GM18867 (cell line): Measurements from ENCODE around the gene ADGRA1.
"Not testable (repeated sequence)": the region's sequence is repeated elsewhere in the genome, so short reads cannot be mapped to it uniquely, and the experiment has no call there.

ENCODE experiments used
- ATAC-seq: cut with Tn5 transposase; IDR thresholded peaks from one replicate; pipeline ENCODE4 v1.9.1; 2021; ENCODE audit warnings: mild to moderate bottlenecking, moderate library complexity; ENCODE audit not compliant: unreplicated experiment

The ADGRA1 gene, protein sequence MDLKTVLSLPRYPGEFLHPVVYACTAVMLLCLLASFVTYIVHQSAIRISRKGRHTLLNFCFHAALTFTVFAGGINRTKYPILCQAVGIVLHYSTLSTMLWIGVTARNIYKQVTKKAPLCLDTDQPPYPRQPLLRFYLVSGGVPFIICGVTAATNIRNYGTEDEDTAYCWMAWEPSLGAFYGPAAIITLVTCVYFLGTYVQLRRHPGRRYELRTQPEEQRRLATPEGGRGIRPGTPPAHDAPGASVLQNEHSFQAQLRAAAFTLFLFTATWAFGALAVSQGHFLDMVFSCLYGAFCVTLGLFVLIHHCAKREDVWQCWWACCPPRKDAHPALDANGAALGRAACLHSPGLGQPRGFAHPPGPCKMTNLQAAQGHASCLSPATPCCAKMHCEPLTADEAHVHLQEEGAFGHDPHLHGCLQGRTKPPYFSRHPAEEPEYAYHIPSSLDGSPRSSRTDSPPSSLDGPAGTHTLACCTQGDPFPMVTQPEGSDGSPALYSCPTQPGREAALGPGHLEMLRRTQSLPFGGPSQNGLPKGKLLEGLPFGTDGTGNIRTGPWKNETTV

DNA sequence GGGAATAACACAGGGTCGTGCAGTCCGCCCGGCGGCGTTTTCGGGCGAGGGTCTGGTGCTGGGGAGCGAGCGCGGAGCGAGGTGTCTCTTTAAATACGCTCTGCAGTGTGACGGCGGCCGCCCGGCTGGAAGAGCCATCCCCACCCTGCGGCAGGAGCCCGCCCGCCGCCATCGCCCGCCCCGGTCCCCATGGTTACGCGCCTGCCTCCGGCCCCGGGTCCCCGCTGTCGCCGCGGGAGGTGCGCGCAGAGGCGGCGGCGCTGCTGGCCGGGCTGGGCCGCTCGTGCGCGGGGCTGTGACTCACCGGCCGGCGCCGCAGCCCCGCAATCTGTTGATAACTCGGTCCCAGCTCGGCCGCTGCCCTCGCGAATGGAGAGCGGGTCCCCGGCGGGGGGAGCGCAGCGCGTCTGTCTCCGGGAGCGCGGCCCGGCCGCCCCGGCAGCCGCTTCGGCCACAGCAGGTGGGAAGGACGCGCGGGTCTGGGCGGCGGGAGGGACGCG is at the start of gene ADGRA1:
TSS of gene ADGRA1 (plus strand) at position 246 of the 500 bp plus-strand sequence. CDS start 986 bp downstream, outside the sequence.
- no peak for ATAC-seq

DNA sequence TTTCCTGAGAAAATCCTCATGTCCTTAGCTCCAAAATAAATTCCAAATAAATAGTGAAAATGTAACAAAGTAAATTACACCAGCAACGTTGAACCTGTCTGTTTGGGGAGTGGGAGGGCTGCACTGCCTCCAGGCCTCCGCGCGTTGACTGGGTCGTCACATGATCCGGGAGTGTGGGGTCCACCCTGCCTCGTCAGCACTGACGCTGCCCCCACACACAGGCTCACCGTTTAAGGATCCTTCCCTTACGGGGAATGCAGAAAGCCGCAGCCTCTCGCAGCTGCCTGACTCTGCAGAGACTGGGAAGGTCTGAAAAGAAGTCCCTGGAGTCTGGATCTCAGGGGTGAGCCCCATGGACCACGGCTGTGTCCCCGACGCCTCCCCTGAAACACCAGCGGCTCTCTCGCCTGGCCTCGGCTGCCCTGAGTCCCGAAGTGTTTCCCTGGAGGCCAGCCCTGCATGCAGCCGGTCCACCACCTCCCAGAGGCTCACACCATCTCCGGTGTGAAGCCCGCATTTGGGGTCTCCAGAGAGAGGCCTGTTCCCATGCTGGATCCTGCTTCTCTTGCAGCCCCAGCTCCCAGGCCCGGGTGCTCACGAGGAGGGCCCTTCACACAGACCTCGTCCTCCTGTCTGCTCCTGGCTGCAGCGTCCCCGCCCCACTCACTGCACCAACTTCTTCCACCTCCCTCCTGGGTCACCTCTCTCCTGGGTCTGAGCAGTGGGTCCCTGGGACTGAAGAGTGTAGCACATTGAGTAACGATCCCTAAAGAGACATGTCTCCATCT is 49.5 kb upstream of the ADGRA1 start:
- ATAC-seq, result no peak

DNA sequence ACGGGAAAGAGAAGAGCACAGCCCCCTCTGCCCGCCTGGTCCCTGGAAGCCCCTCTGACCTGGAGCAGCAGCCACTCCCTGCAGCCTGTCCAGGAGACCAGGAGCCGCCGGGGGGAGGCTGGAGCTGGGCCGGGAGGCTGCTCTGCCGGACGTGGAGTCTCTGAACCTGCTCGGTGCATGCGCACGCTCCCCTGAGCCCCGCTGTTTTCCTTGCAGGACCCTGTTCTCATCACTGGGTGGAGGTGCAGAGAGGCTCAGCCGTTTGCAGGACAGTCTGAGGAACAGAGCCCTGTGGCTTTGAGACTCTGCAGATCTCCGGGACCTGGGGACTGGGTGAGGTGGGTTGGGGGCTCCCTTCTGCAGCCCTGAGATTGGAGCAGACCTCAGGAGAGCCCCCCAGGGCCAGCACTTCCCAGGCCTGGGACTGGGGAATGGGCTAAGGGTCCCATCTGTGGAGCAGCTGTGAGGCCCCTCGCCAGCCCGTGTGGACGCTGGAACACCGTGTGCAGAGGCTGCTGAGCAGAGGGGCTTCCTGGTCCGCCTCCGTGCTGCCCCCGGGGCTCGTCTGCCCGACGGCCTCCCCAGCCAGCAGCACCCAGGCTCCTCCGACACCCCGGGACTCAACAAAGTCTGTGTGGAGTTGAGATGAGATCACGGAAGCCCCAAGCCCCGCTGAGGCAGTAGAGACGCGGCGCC is 48.5 kb upstream of the ADGRA1 start:
- ATAC-seq, result no peak

DNA sequence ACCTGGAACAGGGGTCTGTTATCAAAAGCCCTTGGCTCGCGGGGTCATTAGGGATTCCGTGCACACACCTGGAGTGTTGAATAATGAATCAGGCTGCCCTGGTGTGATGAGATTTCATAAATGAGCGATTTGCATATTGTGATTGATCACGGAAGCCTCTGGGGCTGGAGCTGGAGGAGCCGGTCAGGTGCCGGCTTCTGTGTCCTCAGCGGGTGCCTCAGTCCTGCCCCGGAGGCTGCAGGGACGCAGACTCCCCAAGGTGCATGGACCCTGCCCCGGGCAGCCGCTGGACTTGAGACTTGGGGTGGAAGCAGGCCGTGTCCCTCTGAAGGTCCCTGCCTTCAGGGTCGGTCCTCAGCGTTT is 47.9 kb upstream of the ADGRA1 start:
- no peak for ATAC-seq

DNA sequence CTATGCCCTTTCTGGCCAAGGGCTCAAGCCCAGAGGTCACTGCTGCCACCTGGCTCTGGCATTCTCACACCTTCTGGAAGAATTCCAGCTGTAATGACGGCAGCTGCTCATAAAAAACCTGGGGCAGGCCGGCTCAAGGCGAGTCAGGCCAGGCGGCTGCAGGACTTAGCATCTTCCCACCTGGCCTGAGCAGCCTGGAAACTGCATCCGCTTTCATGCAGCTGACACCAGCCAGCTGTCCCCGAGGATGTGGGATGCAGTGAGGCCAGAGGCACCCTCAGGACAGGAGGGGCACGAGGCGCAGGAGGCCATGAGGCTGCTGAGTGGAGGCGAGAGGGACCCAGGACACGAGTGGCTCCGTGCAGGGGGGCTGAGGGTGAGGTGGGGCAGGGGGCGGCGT is 47.5 kb upstream of the ADGRA1 start:
- no peak for ATAC-seq

DNA sequence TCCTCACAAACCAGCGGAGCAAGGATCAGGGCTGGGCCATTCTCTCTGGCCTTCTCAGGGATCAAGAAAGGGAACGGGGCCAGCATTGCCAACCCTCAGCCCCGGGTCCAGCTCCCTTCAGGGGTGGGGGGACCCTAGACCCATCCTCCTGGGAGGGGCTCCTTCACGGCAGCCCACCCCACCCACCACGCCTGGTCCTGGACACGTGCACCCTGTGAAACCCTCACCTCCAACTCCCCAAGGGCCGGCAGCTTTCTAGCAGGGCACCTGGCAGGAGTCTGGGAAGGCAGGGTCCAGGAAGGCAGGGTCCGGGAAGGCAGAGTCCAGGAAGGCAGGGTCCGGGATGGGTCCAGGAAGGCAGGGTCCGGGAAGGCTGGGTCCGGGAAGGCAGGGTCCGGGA is 46.6 kb upstream of the ADGRA1 start:
- no peak for ATAC-seq

DNA sequence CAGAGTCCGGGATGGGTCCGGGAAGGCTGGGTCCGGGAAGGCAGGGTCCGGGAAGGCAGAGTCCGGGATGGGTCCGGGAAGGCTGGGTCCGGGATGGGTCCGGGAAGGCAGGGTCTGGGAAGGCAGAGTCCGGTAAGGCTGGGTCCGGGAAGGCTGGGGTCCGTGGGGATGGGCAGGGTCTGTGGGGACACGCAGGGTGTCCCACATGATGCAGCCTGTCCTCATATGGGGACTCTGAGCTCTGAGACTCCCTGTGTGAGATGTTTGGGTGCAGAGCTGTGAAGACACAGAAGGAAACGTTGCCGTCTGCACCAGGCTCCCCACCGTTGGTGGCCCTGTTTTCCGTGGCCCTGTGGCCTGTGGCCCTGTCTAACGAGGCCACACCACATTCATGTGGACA is 45.7 kb upstream of the ADGRA1 start:
- no peak for ATAC-seq

DNA sequence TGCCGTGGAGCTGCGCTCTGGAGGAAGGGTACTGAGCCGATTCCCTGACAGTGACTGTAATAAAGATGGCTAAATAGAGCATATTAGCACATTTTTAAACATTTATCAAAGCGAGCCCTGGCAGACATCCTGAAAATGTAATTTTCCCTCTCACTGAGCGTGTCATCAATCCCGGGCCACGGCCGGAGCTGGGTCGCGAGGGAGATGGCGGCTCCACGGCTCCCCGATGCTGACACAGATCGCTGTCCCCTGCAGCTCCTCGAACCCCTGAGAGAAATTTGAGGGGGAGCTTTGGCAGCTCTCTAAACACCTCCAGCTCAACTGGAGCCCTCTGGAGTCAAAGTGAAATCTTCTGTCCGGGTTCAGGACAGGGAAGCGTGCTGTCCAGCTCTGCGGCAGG is 44.9 kb upstream of the ADGRA1 start:
- no peak for ATAC-seq

DNA sequence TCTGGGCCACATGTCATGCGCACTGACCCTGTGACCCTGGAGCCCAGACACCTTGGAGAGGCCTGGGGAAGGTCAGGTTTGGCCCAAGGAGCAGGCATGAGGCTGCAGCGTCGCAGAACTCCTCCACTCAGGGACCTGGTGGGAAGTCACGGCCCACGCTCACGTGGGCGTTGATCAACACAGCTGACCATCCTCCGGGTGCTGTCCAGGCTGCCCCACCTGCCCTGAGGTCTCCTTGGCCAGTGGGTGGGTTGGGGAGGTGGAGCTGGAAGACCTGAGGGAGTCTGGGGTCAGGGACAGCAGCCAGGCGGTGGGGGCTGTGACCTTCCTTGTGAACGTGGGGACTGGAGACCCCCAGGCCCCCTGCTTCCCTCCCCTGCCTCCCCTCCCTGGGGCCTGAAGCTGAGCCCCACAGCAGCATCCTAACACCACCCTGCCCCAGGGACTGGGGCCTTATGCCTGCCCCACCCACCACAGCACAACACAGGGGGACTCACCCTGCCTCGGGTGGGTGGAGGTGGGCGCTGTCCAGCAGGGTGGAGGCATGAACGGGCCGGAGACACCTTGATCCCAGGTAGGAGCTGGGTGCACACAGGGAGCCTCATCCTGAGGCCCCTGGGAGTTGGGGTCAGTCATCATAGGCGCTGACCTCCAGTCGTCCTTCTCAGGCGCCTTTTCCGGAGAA is 44.0 kb upstream of the ADGRA1 start:
- ATAC-seq, result no peak

DNA sequence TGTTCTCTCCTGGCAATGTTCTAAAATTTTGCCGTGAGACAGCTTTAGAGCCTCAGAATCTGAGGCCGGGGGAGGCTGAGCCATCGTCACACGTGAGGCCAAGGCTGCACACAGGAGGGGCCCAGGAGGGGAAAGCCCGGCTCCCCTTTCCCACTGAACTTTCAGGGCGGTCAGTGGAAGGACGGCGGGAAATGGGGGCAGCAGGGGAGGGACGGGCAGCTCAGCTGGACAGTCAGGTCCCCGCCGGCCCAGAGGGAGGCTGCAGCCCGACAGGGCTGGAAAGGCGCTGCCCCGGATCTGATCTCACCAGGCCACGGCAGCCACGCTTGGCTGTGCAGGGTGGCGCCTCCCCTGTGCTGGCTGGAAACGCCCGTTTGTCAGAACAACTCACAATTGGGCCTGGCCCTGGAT is 43.3 kb upstream of the ADGRA1 start:
- ATAC-seq, result no peak

DNA sequence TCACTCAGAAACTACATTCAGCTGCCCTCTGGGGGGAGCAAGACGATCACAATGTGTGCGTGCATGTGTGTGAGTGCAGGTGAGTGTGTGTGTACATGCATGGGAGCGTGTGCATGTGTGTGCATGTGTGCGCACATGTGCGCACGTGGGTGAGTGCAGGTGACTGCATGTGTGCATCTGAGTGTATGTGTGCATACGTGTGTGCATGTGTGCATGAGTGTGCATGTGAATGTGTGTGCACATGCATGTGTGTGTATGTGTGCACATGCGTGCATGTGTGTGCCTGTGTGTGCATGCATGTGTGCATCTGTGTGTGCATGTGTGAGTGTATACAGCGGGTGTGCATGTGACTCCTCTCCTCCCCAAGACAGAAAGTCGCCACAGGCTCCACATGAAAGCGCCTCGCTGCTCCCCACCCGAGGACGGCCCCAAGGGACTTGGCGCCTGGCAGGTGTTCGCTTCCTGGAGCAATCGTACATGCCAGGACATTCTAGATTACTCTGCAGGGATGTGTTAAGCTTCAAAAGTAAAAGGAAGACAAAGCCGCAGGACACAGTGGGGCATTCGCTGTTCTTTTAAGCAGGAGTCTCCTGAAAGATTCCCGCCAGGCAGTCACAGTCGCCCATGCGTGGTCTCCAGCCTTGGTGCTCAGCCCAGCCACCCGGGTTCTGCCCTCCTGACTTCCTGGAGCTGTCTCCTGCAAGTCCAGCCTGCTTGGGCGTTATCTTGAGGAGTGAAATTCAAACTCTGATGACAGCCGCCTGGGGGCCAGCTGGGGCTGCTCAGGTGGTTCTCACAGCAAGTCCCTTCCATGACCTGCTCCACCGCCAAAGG is 42.0 kb upstream of the ADGRA1 start:
- ATAC-seq, result no peak

DNA sequence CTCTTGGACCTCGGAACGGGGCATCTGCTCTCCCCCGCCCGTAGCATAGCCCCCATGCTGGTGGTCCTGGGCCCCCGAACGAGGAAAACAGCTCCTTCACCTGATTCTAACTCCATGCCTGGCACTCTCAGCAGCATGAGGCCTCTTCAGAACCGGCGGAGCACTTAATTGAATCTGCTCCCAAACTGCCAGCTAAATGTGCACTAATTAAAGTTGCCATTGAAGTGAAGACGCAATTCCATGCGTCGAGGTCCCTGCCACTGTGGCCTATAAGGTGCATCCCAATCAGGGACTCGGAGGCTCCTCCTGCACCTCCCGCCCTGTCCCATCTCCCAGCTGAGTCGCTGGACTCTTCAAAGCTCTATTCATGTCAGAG is 41.3 kb upstream of the ADGRA1 start:
- no peak for ATAC-seq

DNA sequence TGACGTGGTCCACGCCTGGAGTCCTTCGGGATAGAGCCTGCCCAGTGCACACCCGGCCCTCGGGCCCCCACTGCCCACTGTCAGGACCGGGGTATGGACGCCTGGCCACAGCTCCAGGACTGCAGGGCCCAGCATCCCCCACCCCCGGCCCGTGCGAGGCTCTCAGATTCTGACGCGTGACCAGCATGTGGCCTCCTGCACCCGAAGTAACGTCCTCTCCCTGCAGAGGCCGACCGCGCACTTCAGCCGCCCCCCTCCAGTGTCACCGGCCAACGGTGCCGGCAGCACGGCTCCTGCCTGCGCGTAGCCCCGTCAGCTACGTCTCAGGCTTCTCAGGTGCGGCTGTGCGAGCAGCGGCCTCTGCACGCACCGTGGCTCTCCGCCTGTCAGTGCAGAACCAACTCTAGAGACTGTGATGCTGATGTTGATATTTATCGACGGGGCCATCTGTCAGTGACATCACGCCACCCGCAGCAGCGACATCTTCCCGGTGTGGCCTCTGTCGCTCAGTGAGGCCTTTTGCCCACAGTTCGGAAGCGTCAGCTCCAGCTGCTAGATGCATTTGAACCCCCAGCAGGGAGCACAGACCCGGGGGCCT is 40.1 kb upstream of the ADGRA1 start:
- ATAC-seq, result no peak

DNA sequence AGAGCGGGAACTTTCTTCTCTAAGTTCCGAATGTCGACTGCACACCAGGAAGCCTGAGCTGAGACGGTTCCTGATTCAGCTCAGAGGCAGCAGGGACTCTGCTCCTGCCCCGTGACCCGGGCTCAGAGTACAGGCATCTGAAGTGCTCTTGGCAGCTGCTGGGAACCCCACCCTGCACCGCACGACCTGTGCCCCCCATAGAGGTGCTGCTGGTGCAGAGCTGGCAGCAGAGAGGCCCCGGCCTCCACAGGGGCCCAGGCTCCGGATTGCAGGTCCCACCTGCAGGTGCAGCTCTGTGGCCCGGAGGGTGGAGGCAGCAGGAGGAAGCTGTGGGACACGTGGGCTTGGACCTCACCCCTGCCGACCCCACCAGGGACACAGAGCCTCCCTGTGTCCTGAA is 39.5 kb upstream of the ADGRA1 start:
- no peak for ATAC-seq

DNA sequence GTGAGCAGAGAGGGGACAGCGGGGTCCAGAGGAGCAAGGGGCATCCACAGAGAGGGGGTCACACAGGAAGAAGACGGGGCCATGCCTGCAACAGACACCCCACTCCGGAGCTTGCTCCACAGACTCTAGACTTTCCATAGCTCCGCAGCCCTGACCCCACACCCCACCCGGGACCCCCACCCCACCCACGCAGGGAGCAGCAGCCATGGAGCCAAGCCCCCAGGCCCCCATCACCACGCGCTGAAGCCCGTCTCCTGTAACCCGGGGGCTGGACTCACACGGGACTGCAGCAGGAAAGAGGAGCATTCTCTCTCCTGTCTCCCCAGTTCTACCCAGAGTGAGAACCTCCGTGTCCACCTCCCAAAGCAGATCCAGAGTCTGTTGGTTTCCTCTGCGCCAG is 38.8 kb upstream of the ADGRA1 start:
- no peak for ATAC-seq

DNA sequence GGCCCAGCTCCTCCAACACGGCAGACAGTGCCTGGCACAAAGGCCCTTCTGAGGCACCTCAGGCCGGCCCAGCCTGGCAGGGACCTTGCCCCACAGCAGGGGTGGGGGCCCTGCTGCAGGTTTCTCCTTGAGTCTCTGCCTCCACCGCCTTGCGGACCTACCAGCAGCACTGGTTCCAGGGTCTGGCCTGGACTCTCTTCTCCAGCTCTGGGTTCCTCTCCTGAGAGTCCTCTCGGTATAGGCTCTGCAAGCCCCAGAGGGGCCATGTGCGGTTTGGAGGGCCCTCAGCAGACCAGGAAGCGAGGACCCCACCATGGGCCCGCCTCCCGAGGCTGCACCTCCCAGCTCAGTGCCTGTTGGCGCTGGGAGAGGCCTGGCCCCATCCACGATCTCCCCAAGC is 38.1 kb upstream of the ADGRA1 start:
- ATAC-seq, result no peak

DNA sequence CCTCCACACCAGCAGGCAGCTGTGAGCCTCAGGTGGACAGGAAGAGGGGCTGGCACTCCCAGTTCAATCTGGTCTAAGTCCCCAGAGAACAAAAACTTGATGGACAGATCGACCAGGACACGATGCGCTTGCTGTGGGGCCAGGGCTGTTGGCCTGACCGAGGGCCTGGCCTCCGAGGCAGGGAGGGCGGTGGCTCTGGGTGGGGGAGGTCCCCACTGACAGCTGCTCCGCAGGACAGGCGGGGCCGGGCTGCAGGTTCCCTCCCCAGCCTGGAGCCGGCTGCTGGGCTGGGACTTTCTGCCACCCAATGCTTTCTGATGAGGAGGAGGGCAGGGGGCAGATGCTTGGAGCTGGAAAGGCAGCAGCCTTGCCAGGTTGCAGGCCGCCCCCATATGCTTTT is 37.4 kb upstream of the ADGRA1 start:
- no peak for ATAC-seq

DNA sequence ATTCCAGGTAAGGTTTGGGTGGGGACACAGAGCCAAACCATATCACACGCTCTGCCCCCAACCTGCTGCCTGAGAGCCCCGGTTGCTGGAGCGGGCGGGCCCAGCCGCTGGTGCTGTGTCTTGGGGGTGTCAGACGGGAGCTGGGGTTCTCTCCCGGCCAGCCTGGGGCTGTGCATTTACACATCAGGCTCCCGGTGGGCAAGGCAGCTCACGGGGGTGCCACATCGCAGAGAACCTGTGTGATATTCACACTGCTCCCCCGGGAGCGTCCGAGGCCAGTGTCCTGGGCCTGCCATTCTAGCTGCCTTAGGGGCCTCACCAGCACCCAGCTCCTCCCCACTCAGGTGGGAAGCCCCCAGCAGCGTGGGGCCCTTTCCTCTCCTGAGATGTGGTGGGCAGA is 35.6 kb upstream of the ADGRA1 start:
- no peak for ATAC-seq

DNA sequence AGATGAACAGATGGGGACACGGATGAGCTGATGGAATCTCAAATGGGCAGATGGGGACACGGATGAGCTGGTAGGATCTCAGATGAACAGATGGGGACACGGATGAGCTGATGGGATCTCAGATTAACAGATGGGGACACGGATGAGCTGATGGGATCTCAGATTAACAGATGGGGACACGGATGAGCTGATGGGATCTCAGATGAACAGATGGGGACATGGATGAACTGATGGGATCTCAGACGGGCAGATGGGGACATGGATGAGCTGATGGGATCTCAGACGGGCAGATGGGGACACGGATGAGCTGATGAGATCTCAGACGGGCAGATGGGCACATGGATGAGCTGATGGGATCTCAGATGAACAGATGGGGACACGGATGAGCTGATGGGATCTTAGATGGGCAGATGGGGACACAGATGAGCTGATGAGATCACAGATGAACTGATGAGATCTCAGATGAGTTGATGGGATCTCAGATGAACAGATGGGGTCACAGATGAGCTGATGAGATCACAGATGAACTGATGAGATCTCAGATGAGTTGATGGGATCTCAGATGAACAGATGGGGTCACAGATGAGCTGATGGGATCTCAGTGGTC is 34.1 kb upstream of the ADGRA1 start:
- ATAC-seq, result not testable (repeated sequence)
